Stimulated activated CD4-positive, alpha-beta T cell treated with anti-CD3 and anti-CD28 coated beads, Interleukin-15, amount 100 ng/mL, for 48 hours (primary cell): ENCODE results near the gene ADAMTS14.

ENCODE experiments used
- DNase-seq, 2 donors: peaks; one replicate each; pipeline ENCODE4 v3.0.0-alpha.2; 2020; ENCODE audit warnings: low read depth in 2 of 2

ADAMTS14 gene

GRCh38 chr10:70784016-70784415 is 111.7 kb downstream of the ADAMTS14 start:
- no peak for DNase-seq

GRCh38 chr10:70784471-70784870 is 112.2 kb downstream of the ADAMTS14 start:
- DNase-seq = no peak

- no peak for DNase-seq
These were observed 112.9 kb downstream of the ADAMTS14 start, which contains the start of gene TBATA for GRCh38 chr10:70785190-70785589. TBATA (minus strand) TSS chr10:70785377; CDS start chr10:70783379, 1,998 bp downstream.

GRCh38 chr10:70786799-70787415 is 114.6 kb downstream of the ADAMTS14 start:
- peak in 1 of 2 donors; percentile 3 for DNase-seq

GRCh38 chr10:70791386-70792039 is 119.2 kb downstream of the ADAMTS14 start:
- DNase-seq = no peak

- DNase-seq = no peak
These were observed 123.3 kb downstream of the ADAMTS14 start for GRCh38 chr10:70795613-70796012.

- DNase-seq = no peak
These were observed 125.5 kb downstream of the ADAMTS14 start for GRCh38 chr10:70797840-70798239.

GRCh38 chr10:70799124-70799523 is 126.8 kb downstream of the ADAMTS14 start:
- no peak for DNase-seq

GRCh38 chr10:70801854-70802253 is 129.5 kb downstream of the ADAMTS14 start:
- DNase-seq = no peak

- no peak for DNase-seq
These were observed 131.6 kb downstream of the ADAMTS14 start for GRCh38 chr10:70803775-70804420.

GRCh38 chr10:70804421-70804808 is 132.1 kb downstream of the ADAMTS14 start:
- DNase-seq = no peak

- DNase-seq = no peak
These were observed 133.4 kb downstream of the ADAMTS14 start for GRCh38 chr10:70805619-70806215.

GRCh38 chr10:70806841-70807240 is 134.5 kb downstream of the ADAMTS14 start:
- DNase-seq = no peak

- DNase-seq = no peak
These were observed 135.2 kb downstream of the ADAMTS14 start for GRCh38 chr10:70807556-70807955.

GRCh38 chr10:70809011-70809611 is 136.8 kb downstream of the ADAMTS14 start:
- no peak for DNase-seq

- no peak for DNase-seq
These were observed 137.4 kb downstream of the ADAMTS14 start for GRCh38 chr10:70809726-70810125.

GRCh38 chr10:70810967-70811366 is 138.7 kb downstream of the ADAMTS14 start:
- DNase-seq = no peak

- no peak for DNase-seq
These were observed 139.6 kb downstream of the ADAMTS14 start for GRCh38 chr10:70811881-70812280.
